GM12891 (cell line): ENCODE data around the gene SLC10A7.

Experiments used
- DNase-seq: peaks from one replicate; pipeline ENCODE4 v3.0.0; 2011; ENCODE audit warnings: low spot score; ENCODE audit not compliant: insufficient read length
- FAIRE-seq: peaks from 2 replicates; lab custom pipeline; 2011; peaks lifted over from hg19 to GRCh38; lab: Jason Lieb, UNC
- PAX5 ChIP-seq: IDR thresholded peaks from 2 replicates; pipeline ENCODE4 v1.6.1; 2011; ENCODE audit warnings: low read length, moderate library complexity, mild to moderate bottlenecking; ENCODE audit not compliant: insufficient read depth, severe bottlenecking
- POLR2A ChIP-seq: IDR thresholded peaks from 2 replicates; pipeline ENCODE4 v1.6.1; 2011; ENCODE audit warnings: low read depth, low read length, control low read depth
- POLR2AphosphoS5 ChIP-seq: IDR thresholded peaks from 2 replicates; pipeline ENCODE4 v1.6.1; 2011; ENCODE audit warnings: low read depth, low read length, control low read depth
- POU2F2 ChIP-seq: IDR thresholded peaks from 2 replicates; pipeline ENCODE4 v1.6.1; 2011; ENCODE audit warnings: low read depth, mild to moderate bottlenecking, control low read depth, low read length, moderate library complexity
- SPI1 ChIP-seq: IDR thresholded peaks from 2 replicates; pipeline ENCODE4 v1.6.1; 2011; ENCODE audit warnings: low read depth, low read length, control low read depth
- TAF1 ChIP-seq: IDR thresholded peaks from 2 replicates; pipeline ENCODE4 v1.6.1; 2011; ENCODE audit warnings: low read depth, low read length, control low read depth

Gene SLC10A7

DNA sequence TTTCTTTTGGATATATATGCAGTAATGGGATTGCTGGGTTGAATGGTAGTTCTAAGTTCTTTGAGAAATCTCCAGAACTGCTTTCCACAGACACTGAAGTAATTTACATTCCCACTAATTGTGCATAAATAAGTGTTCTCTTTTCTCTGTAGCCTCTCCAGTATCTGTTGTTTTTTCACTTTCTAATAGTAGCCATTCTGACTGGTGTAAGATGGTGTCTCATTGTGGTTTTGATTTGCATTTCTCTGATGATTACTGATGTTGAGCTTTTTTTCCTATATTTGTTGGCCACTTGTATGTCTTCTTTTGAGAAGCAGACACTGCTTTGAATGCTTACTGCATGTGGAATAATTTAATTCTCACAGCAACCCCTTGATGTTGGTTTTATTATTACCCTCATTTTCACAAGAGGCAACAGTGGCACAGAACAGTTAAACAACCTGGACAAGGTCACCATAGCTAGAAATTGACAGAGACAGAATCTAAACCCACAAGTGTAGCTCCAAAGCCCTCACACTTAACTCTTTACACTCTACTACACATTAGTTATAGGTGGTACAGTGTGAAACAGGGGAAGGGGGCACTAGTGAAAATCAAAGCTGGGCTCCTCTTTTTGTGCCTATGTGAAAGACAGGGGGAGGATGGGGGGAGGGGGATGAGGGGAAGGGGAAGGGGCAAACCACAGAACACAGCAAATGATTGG lies 211.3 kb downstream of the SLC10A7 start:
- no peak for TF ChIP-seq SPI1
- no peak for TF ChIP-seq POU2F2
- TF ChIP-seq TAF1: no peak
- no peak for TF ChIP-seq POLR2AphosphoS5
- no peak for TF ChIP-seq POLR2A
- TF ChIP-seq PAX5: no peak
- FAIRE-seq (peak; percentile 16), DNase-seq (no peak)

- TF ChIP-seq PAX5 (no peak), POLR2A (no peak), POU2F2 (no peak), POLR2AphosphoS5 (no peak), SPI1 (no peak), TAF1 (no peak)
- FAIRE-seq (peak; percentile 5), DNase-seq (no peak)
Observed at GRCh38 chr4:146308951-146309350, 212.8 kb downstream of the SLC10A7 start.

GRCh38 chr4:146302822-146303221 lies 218.9 kb downstream of the SLC10A7 start:
- TF ChIP-seq SPI1 (no peak), POLR2AphosphoS5 (no peak), POU2F2 (no peak), TAF1 (no peak), POLR2A (no peak), PAX5 (no peak)
- DNase-seq: no peak
- FAIRE-seq: no peak

- FAIRE-seq (no peak), DNase-seq (no peak)
- TF ChIP-seq POU2F2 (no peak), PAX5 (no peak), TAF1 (no peak), POLR2A (no peak), SPI1 (no peak), POLR2AphosphoS5 (no peak)
Observed at GRCh38 chr4:146299607-146300006, 222.1 kb downstream of the SLC10A7 start.

DNA sequence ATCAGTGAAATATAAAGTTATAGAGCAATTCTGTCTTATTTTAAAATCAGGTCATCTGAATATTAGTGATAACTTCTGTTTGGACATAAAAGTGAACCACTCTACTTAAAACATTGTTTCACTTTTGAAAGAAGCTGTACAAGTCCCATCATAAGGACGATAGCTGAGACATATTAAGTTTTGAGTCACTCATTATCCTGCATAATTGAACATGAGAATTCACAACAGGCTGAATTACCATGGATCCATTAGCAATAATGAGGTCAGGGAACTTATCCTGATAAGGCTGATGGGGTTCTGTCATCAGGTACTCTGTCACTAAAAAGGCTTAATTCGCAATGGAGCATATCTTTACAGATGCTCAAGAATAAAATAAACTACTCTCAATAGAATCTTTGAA lies 227.0 kb downstream of the SLC10A7 start:
- TF ChIP-seq POLR2A (no peak), PAX5 (no peak), POLR2AphosphoS5 (no peak), POU2F2 (no peak), SPI1 (no peak), TAF1 (no peak)
- FAIRE-seq: no peak
- DNase-seq: no peak

DNA sequence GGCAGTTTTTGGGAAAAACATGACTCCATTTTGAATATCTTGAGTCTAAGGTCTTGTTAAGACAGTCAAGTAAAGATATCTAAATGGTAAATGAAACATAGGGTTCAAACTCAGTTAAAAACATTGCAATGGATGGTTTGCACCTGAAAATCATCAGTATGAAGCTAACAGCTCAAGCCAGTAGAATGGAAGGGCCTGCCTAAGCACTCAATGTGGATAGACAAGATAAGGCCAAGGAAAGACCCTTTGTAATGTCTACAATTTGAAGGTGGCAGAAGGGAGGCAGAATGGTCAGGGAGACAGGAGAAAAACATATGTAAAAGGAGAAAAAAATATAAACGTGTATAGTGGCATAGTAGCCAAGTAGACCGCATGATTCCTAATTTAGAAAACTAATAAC lies 229.2 kb downstream of the SLC10A7 start:
- DNase-seq (no peak), FAIRE-seq (no peak)
- TF ChIP-seq POU2F2: no peak
- no peak for TF ChIP-seq PAX5
- TF ChIP-seq TAF1: no peak
- TF ChIP-seq POLR2AphosphoS5: no peak
- no peak for TF ChIP-seq POLR2A

GRCh38 chr4:146291313-146291712 lies 230.4 kb downstream of the SLC10A7 start:
- DNase-seq (no peak), FAIRE-seq (peak; percentile 63)
- TF ChIP-seq SPI1 (no peak), PAX5 (no peak), POU2F2 (no peak), POLR2A (no peak), TAF1 (no peak), POLR2AphosphoS5 (no peak)

DNA sequence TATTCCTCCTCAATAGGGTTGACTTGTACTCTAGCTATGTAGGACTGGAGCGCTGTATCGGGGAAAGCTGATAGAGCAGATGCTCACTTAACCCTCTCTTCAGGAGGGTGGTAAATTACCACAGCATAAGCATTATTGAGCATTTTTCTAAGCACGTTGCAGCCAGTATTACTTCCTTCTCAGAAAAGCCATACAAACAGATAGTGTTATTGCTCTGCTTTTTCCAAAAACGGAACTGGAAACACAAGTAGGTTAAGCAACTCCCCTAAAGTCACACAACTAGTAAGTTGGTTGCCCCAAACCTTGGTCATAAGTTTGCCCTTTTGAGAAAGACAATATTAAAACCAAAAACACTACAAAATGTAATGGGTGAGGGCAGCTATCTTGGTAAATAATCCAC lies 233.5 kb downstream of the SLC10A7 start:
- TF ChIP-seq PAX5 (no peak), POLR2AphosphoS5 (no peak), POLR2A (no peak), SPI1 (no peak), POU2F2 (no peak), TAF1 (no peak)
- DNase-seq: no peak
- FAIRE-seq: no peak

DNA sequence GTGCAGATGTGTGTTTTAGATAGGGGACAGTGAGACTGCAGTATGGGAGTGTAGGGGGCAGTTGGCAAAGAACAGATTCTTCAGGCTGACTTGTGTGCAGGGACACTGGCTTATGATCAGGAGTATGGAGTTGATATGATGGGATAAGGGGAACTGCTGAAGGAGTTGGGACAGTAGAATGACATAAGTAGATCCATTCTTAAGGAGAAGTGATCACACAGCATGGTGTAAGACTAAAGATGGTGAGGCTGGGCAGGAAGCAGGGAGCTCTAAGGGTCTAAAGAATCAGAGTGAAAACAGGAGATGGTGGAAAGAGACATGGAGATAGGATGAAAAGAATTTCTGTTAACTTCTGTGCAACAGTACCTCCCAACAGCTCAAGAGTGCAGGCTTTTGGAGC lies 236.7 kb downstream of the SLC10A7 start:
- DNase-seq (no peak), FAIRE-seq (no peak)
- TF ChIP-seq TAF1: no peak
- no peak for TF ChIP-seq SPI1
- no peak for TF ChIP-seq POLR2A
- no peak for TF ChIP-seq POLR2AphosphoS5
- TF ChIP-seq POU2F2: no peak
- TF ChIP-seq PAX5: no peak
